GM12872 (cell line): ENCODE data around the gene ECM1.

ENCODE experiments used
- CTCF ChIP-seq: IDR thresholded peaks from 3 replicates; pipeline ENCODE4 v1.5.1; 2011; ENCODE audit warnings: low read depth, mild to moderate bottlenecking, low read length, moderate library complexity; ENCODE audit not compliant: insufficient read depth

ECM1 gene

GRCh38 chr1:150516616-150517015 is 8.7 kb downstream of the ECM1 start:
- TF ChIP-seq CTCF = no peak

GRCh38 chr1:150521196-150521968 is 13.5 kb downstream of the ECM1 start:
- TF ChIP-seq CTCF = no peak

- no peak for TF ChIP-seq CTCF
Measured at GRCh38 chr1:150525348-150525747, 17.4 kb downstream of the ECM1 start.

- no peak for TF ChIP-seq CTCF
Measured at GRCh38 chr1:150528196-150528595, 20.3 kb downstream of the ECM1 start.

GRCh38 chr1:150529017-150529416 is 21.1 kb downstream of the ECM1 start:
- no peak for TF ChIP-seq CTCF

- no peak for TF ChIP-seq CTCF
Measured at GRCh38 chr1:150530491-150531159, 22.7 kb downstream of the ECM1 start.

GRCh38 chr1:150532860-150533259 is 25.0 kb downstream of the ECM1 start:
- TF ChIP-seq CTCF = no peak
